Lung (tissue), 13 donors: ENCODE measurements around the gene ATP1B3. TPM values are rescaled to one million over a fixed set of nuclear protein-coding genes. Genes with fewer than 3 reads are reported as not detected.
"Not testable (repeated sequence)": the region's sequence is repeated elsewhere in the genome, so short reads cannot be mapped to it uniquely, and the experiment has no call there.

Experiments
- ATAC-seq: fragments of 200-7000 bp; cut with Tn5 transposase; one replicate; pipeline ENCODE4 v1.9.1; 2020; ENCODE audit warnings: moderate number of reproducible peaks; ENCODE audit not compliant: insufficient read depth, low FRiP score
- DNase-seq, 3 donors: peaks; one replicate each; pipeline ENCODE4 v3.0.0-alpha.2; 2013 to 2017
- H3K27ac ChIP-seq, 2 donors: one replicate each; pipeline ENCODE4 v1.5.1; 2013; ENCODE audit warnings: mild to moderate bottlenecking in 2 of 2, moderate library complexity in 2 of 2, control low read depth in 1 of 2, inconsistent platforms in 1 of 2, low read depth in 1 of 2, low read length in 1 of 2
- H3K27me3 ChIP-seq, 3 donors: one replicate each; pipeline ENCODE4 v1.5.1; 2013; ENCODE audit warnings: low read length in 2 of 3; ENCODE audit not compliant: control insufficient read depth in 3 of 3, insufficient read depth in 3 of 3
- H3K36me3 ChIP-seq, 4 donors: one replicate each; pipeline ENCODE4 v1.5.1; 2013; ENCODE audit warnings: low read length in 4 of 4, mild to moderate bottlenecking in 1 of 4, moderate library complexity in 1 of 4; ENCODE audit not compliant: control insufficient read depth in 4 of 4, insufficient read depth in 4 of 4
- H3K4me1 ChIP-seq, 5 donors: one replicate each; pipeline ENCODE4 v1.5.1; 2013; ENCODE audit warnings: low read length in 5 of 5, mild to moderate bottlenecking in 2 of 5, moderate library complexity in 1 of 5; ENCODE audit not compliant: control insufficient read depth in 5 of 5, insufficient read depth in 5 of 5
- H3K4me3 ChIP-seq: one replicate; pipeline ENCODE4 v1.5.1; 2013; ENCODE audit warnings: mild to moderate bottlenecking, control low read depth, moderate library complexity
- H3K9ac ChIP-seq, 2 donors: one replicate each; pipeline ENCODE4 v1.5.1; 2013; ENCODE audit warnings: low read length in 2 of 2, control low read depth in 1 of 2; ENCODE audit not compliant: insufficient read depth in 1 of 2
- H3K9me3 ChIP-seq, 4 donors: one replicate each; pipeline ENCODE4 v1.5.1; 2013; ENCODE audit warnings: low read length in 3 of 4, mild to moderate bottlenecking in 1 of 4, moderate library complexity in 1 of 4; ENCODE audit not compliant: control insufficient read depth in 4 of 4, insufficient read depth in 3 of 4
- CTCF ChIP-seq: IDR thresholded peaks from 2 replicates; pipeline ENCODE4 v1.5.1; 2012; ENCODE audit warnings: mild to moderate bottlenecking; ENCODE audit errors: control extremely low read depth, extremely low read depth
- WGBS, 2 donors: extraction: QIAGEN DNeasy Blood & Tissue Kit; methylation state at CpG; one replicate each; pipeline ENCODE4 v1.1.7; 2013; 5-methylcytosine and 5-hydroxymethylcytosine counted together
- polyA plus RNA-seq, 2 donors: library from polyadenylated mRNA; stranded (reverse); fragments of 200-250 nt; gene quantifications; one replicate each; pipeline ENCODE4 v1.2.1, GENCODE V29; 2013
- small RNA-seq: library from RNA; depleted of rRNA; stranded (forward); fragments of <200 nt; gene quantifications from one replicate; pipeline ENCODE3, GENCODE V24; 2014; ENCODE audit warnings: low replicate concordance
- total RNA-seq, 2 donors: library from RNA; depleted of rRNA in 1 of 2; stranded (reverse); fragments of >200 nt in 1 of 2; gene quantifications; one replicate each; pipeline ENCODE4 v1.2.1, GENCODE V29; 2014 to 2021
- donor health status: control.
- donor health status: control.
- donor health status: Bipolar disorder and iron deficiency.
- donor health status: healthy.
- donor health status: DM: yes; HTN: yes; CAD: no.

The ATP1B3 gene
- total and polyA plus RNA-seq, 4 donors: 33.4 to 160 (median 128) TPM

GRCh38 chr3:141972399-141972798, 96.0 kb downstream of the ATP1B3 start:
- no peak for TF ChIP-seq CTCF
- Histone ChIP-seq H3K27ac (no peak overlapping the region), H3K27me3 (no peaks in the 10 kb centered on the region), H3K9me3 (no peaks in the 10 kb centered on the region), H3K36me3 (peaks cover 0 to 8% (median 4%) of the 10 kb centered on the region in 4 donors), H3K9ac (no peak overlapping the region), H3K4me1 (peaks cover 0 to 2% (median 0%) of the 10 kb centered on the region in 5 donors), H3K4me3 (no peak overlapping the region)
- no peak for DNase-seq
- WGBS, 2 donors: 95 to 98% methylated on average over 2 of the region's 2 CpGs
- ATAC-seq: no peak

- not testable (repeated sequence) for DNase-seq, H3K27me3 ChIP-seq, H3K27ac ChIP-seq, H3K36me3 ChIP-seq, H3K4me3 ChIP-seq, H3K4me1 ChIP-seq, ATAC-seq, H3K9ac ChIP-seq, H3K9me3 ChIP-seq
- 83 to 96% methylated on average over 8 of the region's 8 CpGs for WGBS, 2 donors
Measured at GRCh38 chr3:141974777-141975176, 98.3 kb downstream of the ATP1B3 start.

Small RNA genes lying within 50 kb of the gene (small RNA-seq; reads per million reads assigned to genes)
- gene HMGN2P25 (not detected), gene RNU6-509P (not detected)

Other genes with a start within 250 kb of the ATP1B3 start
- gene RNF7, start 138.3 kb upstream of the ATP1B3 start, total RNA-seq: 10 to 100 TPM; 41.0 to 85.0 TPM
- gene RNF7, start 138.3 kb upstream of the ATP1B3 start, polyA plus RNA-seq: 100 to 1,000 TPM in 1 of 2 donors, 10 to 100 TPM in 1; 87.4 to 180 TPM
- under 1 TPM; 0.06 to 0.12 TPM for gene GRK7, start 113.2 kb upstream of the ATP1B3 start, total RNA-seq
- gene GRK7, start 113.2 kb upstream of the ATP1B3 start, polyA plus RNA-seq: under 1 TPM in 1 of 2 donors, not detected in 1; 0.06 TPM